ENCODE measurements around the gene GINS2. TPM values are rescaled to one million over a fixed set of nuclear protein-coding genes. Genes with fewer than 3 reads are reported as not detected.

Gene GINS2
- total RNA-seq, 4 donors from 2014 or later = 2.0 to 10.4 TPM; not detected in 2

GRCh38 chr16:85678821-85679220 is 9.9 kb downstream of the GINS2 start:
- no peak overlapping the region for H3K27ac ChIP-seq
- TF ChIP-seq CTCF (IDR thresholded peaks at IDR 0.05) (no peak), POLR2A (IDR thresholded peaks at IDR 0.05) (no peak)

GRCh38 chr16:85678016-85678415 is 10.7 kb downstream of the GINS2 start:
- Histone ChIP-seq H3K36me3 (no peaks in the 10 kb centered on the region), H3K27ac (no peak overlapping the region), H3K27me3 (no peaks in the 10 kb centered on the region), H3K4me1 (no peaks in the 10 kb centered on the region), H3K9me3 (no peaks in the 10 kb centered on the region), H3K4me3 (no peak overlapping the region)
- DNase-seq = no peak
- intact Hi-C loops (cut with DNase I; ENCODE audit: low total_unique reads) = no loop called here
- TF ChIP-seq CTCF (IDR thresholded peaks at IDR 0.05) (no peak), POLR2A (IDR thresholded peaks at IDR 0.05) (no peak)

More at GRCh38 chr16:85678821-85679220, 9.9 kb downstream of the GINS2 start:
- H3K36me3 ChIP-seq = no peaks in the 10 kb centered on the region
- intact Hi-C loops (cut with DNase I; ENCODE audit: low total_unique reads) = no loop called here
- no peak overlapping the region for H3K4me3 ChIP-seq
- no peaks in the 10 kb centered on the region for H3K9me3 ChIP-seq
- H3K4me1 ChIP-seq = no peaks in the 10 kb centered on the region
- no peaks in the 10 kb centered on the region for H3K27me3 ChIP-seq
- no peak for DNase-seq

GRCh38 chr16:85677383-85677967 is 11.3 kb downstream of the GINS2 start:
- no peak for DNase-seq
- Histone ChIP-seq H3K27ac (no peak overlapping the region), H3K36me3 (no peaks in the 10 kb centered on the region)

GRCh38 chr16:85676466-85676865 is 12.3 kb downstream of the GINS2 start:
- no peak for TF ChIP-seq CTCF (IDR thresholded peaks at IDR 0.05)
- no peak for TF ChIP-seq POLR2A (IDR thresholded peaks at IDR 0.05)
- intact Hi-C loops (cut with DNase I; ENCODE audit: low total_unique reads) = no loop called here
- H3K27ac ChIP-seq = no peak overlapping the region
- H3K9me3 ChIP-seq = no peaks in the 10 kb centered on the region
- H3K36me3 ChIP-seq = no peaks in the 10 kb centered on the region
- H3K4me1 ChIP-seq = no peaks in the 10 kb centered on the region
- no peak for DNase-seq
- no peak overlapping the region for H3K4me3 ChIP-seq
- H3K27me3 ChIP-seq = no peaks in the 10 kb centered on the region

More at GRCh38 chr16:85677383-85677967, 11.3 kb downstream of the GINS2 start:
- no peak for TF ChIP-seq POLR2A (IDR thresholded peaks at IDR 0.05)
- no peak for TF ChIP-seq CTCF (IDR thresholded peaks at IDR 0.05)
- Histone ChIP-seq H3K9me3 (no peaks in the 10 kb centered on the region), H3K4me1 (no peaks in the 10 kb centered on the region), H3K27me3 (no peaks in the 10 kb centered on the region), H3K4me3 (no peak overlapping the region)
- intact Hi-C loops (cut with DNase I; ENCODE audit: low total_unique reads) = no loop called here

- Histone ChIP-seq H3K4me3 (no peak overlapping the region), H3K4me1 (no peaks in the 10 kb centered on the region), H3K27me3 (no peaks in the 10 kb centered on the region), H3K9me3 (no peaks in the 10 kb centered on the region), H3K36me3 (no peaks in the 10 kb centered on the region), H3K27ac (no peak overlapping the region)
- intact Hi-C loops (cut with DNase I; ENCODE audit: low total_unique reads) = no loop called here
- no peak for DNase-seq
- no peak for TF ChIP-seq POLR2A (IDR thresholded peaks at IDR 0.05)
- no peak for TF ChIP-seq CTCF (IDR thresholded peaks at IDR 0.05)
Measured at GRCh38 chr16:85675251-85675874, 13.4 kb downstream of the GINS2 start.
